DND-41 (cell line): Measurements from ENCODE around the gene RPS24.
"Not testable (repeated sequence)": the region's sequence is repeated elsewhere in the genome, so short reads cannot be mapped to it uniquely, and the experiment has no call there.

Experiments
- ATAC-seq: fragments of 200-7000 bp; cut with Tn5 transposase; 3 replicates; pipeline ENCODE4 v1.9.1; 2021; ENCODE audit warnings: low read depth; ENCODE audit not compliant: insufficient read depth
- DNase-seq: peaks from one replicate; pipeline ENCODE4 v3.0.0-alpha.2; 2020
- H2AFZ ChIP-seq: 2 replicates; pipeline ENCODE4 v1.6.0; 2012; ENCODE audit warnings: low read depth, low read length
- H3K27ac ChIP-seq: 2 replicates; pipeline ENCODE4 v1.5.1; 2012; ENCODE audit warnings: low read length, inconsistent platforms
- H3K27me3 ChIP-seq: fragments of 200-600 bp; sonication (generic); 2 replicates; pipeline ENCODE4 v1.6.0; 2012; ENCODE audit warnings: low read length, mild to moderate bottlenecking, inconsistent platforms; ENCODE audit not compliant: insufficient read depth, poor library complexity
- H3K36me3 ChIP-seq: 2 replicates; pipeline ENCODE4 v1.5.1; 2012; ENCODE audit warnings: low read length, inconsistent platforms; ENCODE audit not compliant: insufficient read depth
- H3K4me1 ChIP-seq: 2 replicates; pipeline ENCODE4 v1.5.1; 2012; ENCODE audit warnings: mild to moderate bottlenecking, low read length; ENCODE audit not compliant: insufficient read depth
- H3K4me2 ChIP-seq: 2 replicates; pipeline ENCODE4 v1.6.0; 2012; ENCODE audit warnings: mild to moderate bottlenecking, moderate library complexity, low read length, inconsistent platforms; ENCODE audit not compliant: insufficient read depth
- H3K4me3 ChIP-seq, 2 experiments: fragments of 200-600 bp in 1 of 2; shearing (Covaris generic) in 1 of 2; 2 replicates each; pipeline ENCODE4 v1.5.1; 2012 to 2016; ENCODE audit warnings: inconsistent platforms in 2 of 2, low read length in 2 of 2, mild to moderate bottlenecking in 2 of 2, low read depth in 1 of 2, moderate library complexity in 1 of 2
- H3K79me2 ChIP-seq: 2 replicates; pipeline ENCODE4 v1.6.0; 2012; ENCODE audit warnings: low read length, inconsistent platforms; ENCODE audit not compliant: insufficient read depth
- H3K9ac ChIP-seq: 2 replicates; pipeline ENCODE4 v1.6.0; 2012; ENCODE audit warnings: low read depth, mild to moderate bottlenecking, inconsistent platforms, low read length, moderate library complexity
- H3K9me3 ChIP-seq: 2 replicates; pipeline ENCODE4 v1.5.1; 2012; ENCODE audit warnings: low read length, moderate library complexity, mild to moderate bottlenecking, inconsistent platforms; ENCODE audit not compliant: insufficient read depth, severe bottlenecking
- H4K20me1 ChIP-seq: 2 replicates; pipeline ENCODE4 v1.6.0; 2012; ENCODE audit warnings: low read length; ENCODE audit not compliant: insufficient read depth
- CTCF ChIP-seq: IDR thresholded peaks from 2 replicates; pipeline ENCODE4 v1.5.1; 2012; ENCODE audit warnings: borderline replicate concordance, low read length, moderate library complexity, mild to moderate bottlenecking; ENCODE audit not compliant: poor library complexity, severe bottlenecking; ENCODE audit errors: extremely low read depth
- EZH2 ChIP-seq: IDR thresholded peaks from 3 replicates; pipeline ENCODE4 v1.6.1; 2012; ENCODE audit warnings: borderline replicate concordance, low read depth, mild to moderate bottlenecking, moderate library complexity, low read length, inconsistent platforms; ENCODE audit not compliant: severe bottlenecking

RPS24 gene

DNA sequence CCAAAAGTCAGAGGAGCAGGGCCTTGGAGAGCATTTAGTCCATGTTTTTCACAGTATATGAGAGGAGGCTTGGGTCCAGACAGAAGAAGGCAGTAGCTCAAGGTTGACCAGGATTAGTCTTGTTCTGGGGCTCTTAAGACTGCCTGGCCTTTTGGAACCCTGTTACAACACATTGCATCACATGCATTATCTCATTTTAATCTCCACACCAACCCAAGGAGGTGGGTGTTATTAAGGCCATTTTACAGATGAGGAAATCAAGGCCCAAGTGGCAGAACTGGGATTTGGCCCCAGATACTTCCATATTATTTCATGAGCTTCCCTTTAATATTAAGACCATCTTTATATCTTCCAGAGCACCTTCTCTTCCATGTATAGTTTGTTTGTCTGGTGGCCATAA is 38.8 kb downstream of the RPS24 start:
- H3K4me3 ChIP-seq: no peak overlapping the region
- no peak overlapping the region for H3K27ac ChIP-seq
- no peak for DNase-seq
- H2AFZ ChIP-seq: no peak overlapping the region
- no peaks in the 10 kb centered on the region for H3K36me3 ChIP-seq
- H3K4me1 ChIP-seq: no peaks in the 10 kb centered on the region
- TF ChIP-seq CTCF (no peak), EZH2 (no peak)
- no peak overlapping the region for H3K9ac ChIP-seq
- ATAC-seq: no peak
- no peak overlapping the region for H3K4me2 ChIP-seq
- H3K27me3 ChIP-seq: no peaks in the 10 kb centered on the region
- H4K20me1 ChIP-seq: no peaks in the 10 kb centered on the region
- no peaks in the 10 kb centered on the region for H3K9me3 ChIP-seq
- no peaks in the 10 kb centered on the region for H3K79me2 ChIP-seq

- DNase-seq, H3K27me3 ChIP-seq, H3K79me2 ChIP-seq, H3K9ac ChIP-seq, ATAC-seq, H4K20me1 ChIP-seq, H2AFZ ChIP-seq, H3K4me2 ChIP-seq, H3K4me3 ChIP-seq, H3K9me3 ChIP-seq, H3K4me1 ChIP-seq, H3K36me3 ChIP-seq, H3K27ac ChIP-seq: not testable (repeated sequence)
Observed at GRCh38 chr10:78075806-78076205, 42.1 kb downstream of the RPS24 start.

GRCh38 chr10:78078539-78079330 is 45.1 kb downstream of the RPS24 start:
- Histone ChIP-seq H2AFZ (no peak overlapping the region), H3K36me3 (no peaks in the 10 kb centered on the region), H3K9me3 (no peaks in the 10 kb centered on the region), H3K27ac (no peak overlapping the region), H3K4me1 (no peaks in the 10 kb centered on the region), H3K27me3 (no peaks in the 10 kb centered on the region), H3K4me2 (no peak overlapping the region), H4K20me1 (no peaks in the 10 kb centered on the region), H3K4me3 (no peak overlapping the region), H3K9ac (no peak overlapping the region), H3K79me2 (no peaks in the 10 kb centered on the region)
- ATAC-seq: no peak
- no peak for DNase-seq
- no peak for TF ChIP-seq CTCF
- no peak for TF ChIP-seq EZH2

DNA sequence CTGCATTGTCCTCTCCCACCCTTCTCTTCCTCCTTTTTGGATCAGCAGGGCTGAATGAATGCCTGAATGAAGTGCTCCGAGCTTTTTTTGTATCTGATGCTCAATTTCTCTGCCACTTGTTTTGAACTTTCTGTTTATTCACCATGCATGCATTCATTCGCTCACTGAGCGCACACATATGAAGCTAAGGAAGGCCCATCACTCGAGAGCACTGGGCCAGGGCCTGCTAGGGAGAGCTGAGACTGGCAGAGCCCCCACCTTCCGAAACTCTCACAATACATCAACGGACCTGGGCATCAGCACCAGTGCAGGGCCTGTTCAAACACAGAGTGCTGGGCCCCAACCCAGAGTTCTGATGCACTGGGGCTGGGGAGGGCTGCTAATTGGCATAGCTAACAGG is 45.7 kb downstream of the RPS24 start:
- no peaks in the 10 kb centered on the region for H3K9me3 ChIP-seq
- H2AFZ ChIP-seq: no peak overlapping the region
- no peak overlapping the region for H3K9ac ChIP-seq
- no peaks in the 10 kb centered on the region for H3K27me3 ChIP-seq
- H3K4me2 ChIP-seq: no peak overlapping the region
- TF ChIP-seq EZH2 (no peak), CTCF (no peak)
- no peaks in the 10 kb centered on the region for H4K20me1 ChIP-seq
- ATAC-seq: no peak
- no peaks in the 10 kb centered on the region for H3K79me2 ChIP-seq
- H3K4me1 ChIP-seq: no peaks in the 10 kb centered on the region
- no peak for DNase-seq
- H3K36me3 ChIP-seq: no peaks in the 10 kb centered on the region
- no peak overlapping the region for H3K27ac ChIP-seq
- H3K4me3 ChIP-seq: no peak overlapping the region
